Endothelial cell of umbilical vein (primary cell): ENCODE measurements around the gene CBLB. TPM values are rescaled to one million over a fixed set of nuclear protein-coding genes. Genes with fewer than 3 reads are reported as not detected.

Experiments used
- BruUV-seq: library from RNA; stranded (reverse); fragments of 400-500 nt; replicated peaks from 2 replicates; lab custom pipeline; 2021; lab: Mats Ljungman, UMichigan
- CTCF ChIA-PET: fragments of 300-600, 350-600 bp; sonication (Branson Sonifier 250); formaldehyde crosslinking; loops from one replicate; lab custom pipeline; 2021; ENCODE audit warnings: antibody characterized with exemption, inconsistent platforms; lab: Charles Lee
- POLR2A ChIA-PET: fragments of 300-600, 350-600 bp; sonication (Branson Sonifier 250); formaldehyde crosslinking; loops from one replicate; lab custom pipeline; 2021; ENCODE audit warnings: antibody characterized with exemption, inconsistent platforms; lab: Charles Lee
- DNase-seq: peaks from one replicate; pipeline ENCODE4 v3.0.0-alpha.2; 2011; ENCODE audit warnings: low read depth, low spot score
- FAIRE-seq: peaks from 2 replicates; lab custom pipeline; 2011; peaks lifted over from hg19 to GRCh38; lab: Jason Lieb, UNC
- H2AFZ ChIP-seq: 2 replicates; pipeline ENCODE4 v1.6.0; 2012; ENCODE audit warnings: low read depth, low read length, control low read depth, inconsistent platforms
- H3K27ac ChIP-seq: 2 replicates; pipeline ENCODE4 v1.5.1; 2011; ENCODE audit warnings: low read depth, mild to moderate bottlenecking, control low read depth, low read length, moderate library complexity; ENCODE audit not compliant: insufficient read depth
- H3K27me3 ChIP-seq, 2 experiments: 2 replicates each; pipeline versions ENCODE4 v1.6.0 to v1.6.1; 2011; ENCODE audit warnings: low read length in 2 of 2, mixed read lengths in 1 of 2; ENCODE audit not compliant: control insufficient read depth in 2 of 2, insufficient read depth in 2 of 2
- H3K36me3 ChIP-seq, 2 experiments: 2 replicates in 1 of 2; 3 replicates in 1 of 2; pipeline ENCODE4 v1.5.1; 2011; ENCODE audit warnings: low read length in 2 of 2, mild to moderate bottlenecking in 1 of 2, moderate library complexity in 1 of 2; ENCODE audit not compliant: control insufficient read depth in 2 of 2, insufficient read depth in 2 of 2; ENCODE audit errors: extremely low read depth in 1 of 2
- H3K4me1 ChIP-seq: 3 replicates; pipeline ENCODE4 v1.5.1; 2011; ENCODE audit warnings: mild to moderate bottlenecking, low read length; ENCODE audit not compliant: control insufficient read depth, insufficient read depth; ENCODE audit errors: extremely low read depth
- H3K4me2 ChIP-seq: 2 replicates; pipeline ENCODE4 v1.6.1; 2011; ENCODE audit warnings: low read length, control low read depth, mixed read lengths; ENCODE audit not compliant: insufficient read depth
- H3K4me3 ChIP-seq, 3 experiments: fragments of 200-600 bp in 1 of 3; sonication (generic), shearing (Covaris generic) in 1 of 3; replicated peaks in 1 of 3; 2 replicates each; pipeline ENCODE4 v1.5.1; 2011 to 2016; ENCODE audit warnings: control low read depth in 3 of 3, low read length in 3 of 3, mild to moderate bottlenecking in 2 of 3, inconsistent platforms in 1 of 3, low read depth in 1 of 3, moderate library complexity in 1 of 3; ENCODE audit not compliant: insufficient read depth in 1 of 3
- H3K79me2 ChIP-seq: 2 replicates; pipeline ENCODE4 v1.6.0; 2012; ENCODE audit warnings: low read length, inconsistent platforms; ENCODE audit not compliant: control insufficient read depth, insufficient read depth
- H3K9ac ChIP-seq: replicated peaks from 2 replicates; pipeline ENCODE3; 2011; ENCODE audit warnings: low read length, control low read depth; ENCODE audit not compliant: insufficient read depth; ENCODE audit errors: extremely low read depth
- H3K9me1 ChIP-seq: replicated peaks from 3 replicates; pipeline ENCODE4 v1.6.0; 2011; ENCODE audit warnings: mild to moderate bottlenecking, low read length; ENCODE audit not compliant: control insufficient read depth, insufficient read depth; ENCODE audit errors: extremely low read depth
- H3K9me3 ChIP-seq: replicated peaks from 2 replicates; pipeline ENCODE4 v1.5.1; 2012; ENCODE audit warnings: low read length, inconsistent platforms; ENCODE audit not compliant: control insufficient read depth, insufficient read depth
- H4K20me1 ChIP-seq: replicated peaks from 2 replicates; pipeline ENCODE3; 2011; ENCODE audit warnings: mild to moderate bottlenecking, low read length; ENCODE audit not compliant: control insufficient read depth, insufficient read depth; ENCODE audit errors: extremely low read depth
- CTCF ChIP-seq, 2 donors: IDR thresholded peaks; 1 replicate in 1 of 2; 2 replicates in 1 of 2; pipeline ENCODE4 v1.5.1; 2011; ENCODE audit warnings: low read length in 2 of 2, mild to moderate bottlenecking in 2 of 2, moderate library complexity in 2 of 2, control low read depth in 1 of 2, inconsistent platforms in 1 of 2, low read depth in 1 of 2; ENCODE audit not compliant: insufficient read depth in 1 of 2; ENCODE audit errors: extremely low read depth in 1 of 2
- EZH2 ChIP-seq: IDR thresholded peaks from 2 replicates; pipeline ENCODE4 v1.6.1; 2012; ENCODE audit warnings: borderline replicate concordance, low read depth, mild to moderate bottlenecking, moderate library complexity, low read length, inconsistent platforms; ENCODE audit not compliant: severe bottlenecking
- FOS ChIP-seq: IDR thresholded peaks from 2 replicates; pipeline ENCODE4 v1.6.1; 2011; ENCODE audit warnings: mild to moderate bottlenecking, low read length, moderate library complexity, borderline replicate concordance; ENCODE audit not compliant: insufficient read depth
- GATA2 ChIP-seq: IDR thresholded peaks from 2 replicates; pipeline ENCODE4 v1.7.0; 2011; ENCODE audit warnings: low read depth, mild to moderate bottlenecking, moderate library complexity, mixed read lengths, low read length; ENCODE audit not compliant: insufficient read length, insufficient read depth
- JUN ChIP-seq: IDR thresholded peaks from 2 replicates; pipeline ENCODE4 v1.6.1; 2011; ENCODE audit warnings: borderline replicate concordance, low read depth; ENCODE audit not compliant: insufficient read length, insufficient read depth
- MAX ChIP-seq: IDR thresholded peaks from 2 replicates; pipeline ENCODE4 v1.6.1; 2011; ENCODE audit not compliant: insufficient read depth, insufficient read length
- MYC ChIP-seq: IDR thresholded peaks from one replicate; pipeline ENCODE4 v1.6.1; 2011; ENCODE audit warnings: mild to moderate bottlenecking, low read depth, low read length
- POLR2A ChIP-seq: IDR thresholded peaks from 2 replicates; pipeline ENCODE4 v1.6.1; 2012; ENCODE audit warnings: low read depth, mild to moderate bottlenecking, control low read depth, low read length
- POLR2AphosphoS5 ChIP-seq: IDR thresholded peaks from 2 replicates; pipeline ENCODE4 v1.6.1; 2012; ENCODE audit warnings: low read depth, mild to moderate bottlenecking, control low read depth, low read length, moderate library complexity; ENCODE audit not compliant: insufficient read depth
- dilution Hi-C: fragments of 300-500 bp; cut with MboI; formaldehyde crosslinking; loops from one replicate; pipeline ENCODE4 v1.15.0; 2019; ENCODE audit warnings: low sequenced_read_pairs; ENCODE audit not compliant: extremely low pct_ligation_motif_present
- intact Hi-C: fragments of 100-400 bp; cut with micrococcal nuclease; formaldehyde crosslinking; loops from one replicate; pipeline ENCODE4 v1.10.0; 2022
- polyA plus RNA-seq, 4 experiments: library from polyadenylated mRNA; depleted of rRNA in 3 of 4; stranded (reverse) in 3 of 4; unstranded in 1 of 4; fragments of >200 nt; gene quantifications; 2 replicates each; pipeline versions ENCODE4 v1.2.1 to v1.2.3, GENCODE V29; 2011 to 2012; ENCODE audit warnings: missing spikeins in 1 of 4
- total RNA-seq: library from RNA; stranded (reverse); gene quantifications from 2 replicates; pipeline ENCODE4 v1.2.3, GENCODE V29; 2021

CBLB gene
- total and polyA plus RNA-seq, 2 donors (not counting 3 experiments of a cell fraction or from before 2014, with no cell fraction given), result 17.8 to 39.6 TPM

- Histone ChIP-seq H3K27me3 (no peaks in the 10 kb centered on the region), H4K20me1 (no peaks in the 10 kb centered on the region), H3K4me2 (no peak overlapping the region), H2AFZ (no peak overlapping the region), H3K27ac (no peak overlapping the region), H3K36me3 (no peaks in the 10 kb centered on the region), H3K4me1 (no peaks in the 10 kb centered on the region), H3K9ac (no peak overlapping the region), H3K4me3 (no peak overlapping the region), H3K9me3 (no peaks in the 10 kb centered on the region), H3K9me1 (no peaks in the 10 kb centered on the region), H3K79me2 (no peaks in the 10 kb centered on the region)
- DNase-seq (no peak), FAIRE-seq (no peak)
- no TSS peak for BruUV-seq
- CTCF ChIA-PET, result no interaction called here
- intact Hi-C loops (no loop called here), dilution Hi-C loops (no loop called here)
- TF ChIP-seq POLR2A (no peak), FOS (no peak), GATA2 (no peak), POLR2AphosphoS5 (no peak), JUN (no peak), MAX (no peak), CTCF (IDR thresholded peaks at IDR 0.05; ENCODE audit: extremely low read depth in 1 of 2, insufficient read depth in 1 of 2, low read depth in 1 of 2, low read length in 2 of 2) (no peak), EZH2 (no peak), MYC (no peak)
- POLR2A ChIA-PET, result no interaction called here
These were observed 9.2 kb upstream of the CBLB start for GRCh38 chr3:105878061-105878460.
